Choroid plexus epithelial cell (primary cell): ENCODE results near the gene CFAP299.
"Not testable (repeated sequence)": the region's sequence is repeated elsewhere in the genome, so short reads cannot be mapped to it uniquely, and the experiment has no call there.

Experiments used
- DNase-seq: peaks from one replicate; pipeline ENCODE4 v3.0.0-alpha.2; 2010; ENCODE audit warnings: low read depth
- H3K4me3 ChIP-seq: 2 replicates; pipeline ENCODE4 v1.5.1; 2011; ENCODE audit warnings: low read depth, mild to moderate bottlenecking, control low read depth, low read length, moderate library complexity
- CTCF ChIP-seq: conservative IDR thresholded peaks from 2 replicates; pipeline ENCODE4 v1.5.1; 2011; ENCODE audit warnings: low read depth, mild to moderate bottlenecking, control low read depth, inconsistent platforms, low read length, moderate library complexity

The CFAP299 gene

GRCh38 chr4:80788798-80789197, 453.3 kb downstream of the CFAP299 start:
- peak; percentile 52 for DNase-seq
- no peak for TF ChIP-seq CTCF
- no peak overlapping the region for H3K4me3 ChIP-seq

GRCh38 chr4:80790152-80790551, 454.6 kb downstream of the CFAP299 start:
- no peak for TF ChIP-seq CTCF
- H3K4me3 ChIP-seq, result no peak overlapping the region
- DNase-seq, result no peak

GRCh38 chr4:80793660-80794059, 458.1 kb downstream of the CFAP299 start:
- not testable (repeated sequence) for H3K4me3 ChIP-seq
- DNase-seq, result peak; percentile 7

GRCh38 chr4:80798082-80798481, 462.6 kb downstream of the CFAP299 start:
- no peak for TF ChIP-seq CTCF

GRCh38 chr4:80800719-80801118, 465.2 kb downstream of the CFAP299 start:
- not testable (repeated sequence) for DNase-seq

More at GRCh38 chr4:80798082-80798481, 462.6 kb downstream of the CFAP299 start:
- no peak overlapping the region for H3K4me3 ChIP-seq
- no peak for DNase-seq

GRCh38 chr4:80803337-80803736, 467.8 kb downstream of the CFAP299 start:
- no peak for DNase-seq
- H3K4me3 ChIP-seq, result no peak overlapping the region
- TF ChIP-seq CTCF, result no peak

More at GRCh38 chr4:80800719-80801118, 465.2 kb downstream of the CFAP299 start:
- not testable (repeated sequence) for H3K4me3 ChIP-seq

- no peak for DNase-seq
- TF ChIP-seq CTCF, result no peak
- H3K4me3 ChIP-seq, result no peak overlapping the region
Observed at GRCh38 chr4:80806472-80806871, 470.9 kb downstream of the CFAP299 start.

- DNase-seq, result no peak
- no peak for TF ChIP-seq CTCF
- no peak overlapping the region for H3K4me3 ChIP-seq
Observed at GRCh38 chr4:80809039-80809729, 473.7 kb downstream of the CFAP299 start.
